GM12878 (cell line): ENCODE data around the gene BCR. TPM values are rescaled to one million over a fixed set of nuclear protein-coding genes. Genes with fewer than 3 reads are reported as not detected.

Experiments
- ATAC-seq: fragments of 200-7000 bp; cut with Tn5 transposase; 3 replicates; pipeline ENCODE4 v1.9.1; 2020; ENCODE audit warnings: mild to moderate bottlenecking, moderate library complexity
- BruUV-seq: library from RNA; stranded (reverse); fragments of 400-500 nt; replicated peaks from 2 replicates; lab custom pipeline; 2021; lab: Mats Ljungman, UMichigan
- CTCF ChIA-PET: fragments of 300-600 bp; sonication (Branson Sonifier 250); formaldehyde crosslinking; extraction: SDS; loops from one replicate; lab custom pipeline; 2021; ENCODE audit warnings: inconsistent platforms; lab: Yijun Ruan, JAX
- POLR2A ChIA-PET: fragments of 350-600 bp; formaldehyde crosslinking; extraction: SDS; loops from one replicate; lab custom pipeline; 2021; ENCODE audit warnings: inconsistent platforms; lab: Charles Lee
- RAD21 ChIA-PET: fragments of 300-600 bp; sonication (Branson Sonifier 250); formaldehyde crosslinking; loops from one replicate; lab custom pipeline; 2023; ENCODE audit warnings: antibody characterized with exemption; ENCODE audit not compliant: unreplicated experiment; lab: Charles Lee
- SMC1A ChIA-PET: fragments of 300-600 bp; sonication (Branson Sonifier 250); formaldehyde crosslinking; loops from one replicate; lab custom pipeline; 2023; ENCODE audit not compliant: unreplicated experiment, uncharacterized antibody; lab: Charles Lee
- DNase-seq: peaks from one replicate; pipeline ENCODE4 v3.0.0-alpha.2; 2011; ENCODE audit warnings: low read depth, low spot score
- FAIRE-seq: peaks from 3 replicates; lab custom pipeline; 2011; peaks lifted over from hg19 to GRCh38; lab: Jason Lieb, UNC
- H2AFZ ChIP-seq: 2 replicates; pipeline ENCODE4 v1.6.0; 2011; ENCODE audit warnings: low read depth, low read length, control low read depth; ENCODE audit not compliant: control insufficient read depth
- H3K27ac ChIP-seq: 2 replicates; pipeline ENCODE4 v1.5.1; 2011; ENCODE audit warnings: control low read depth; ENCODE audit not compliant: control insufficient read depth, insufficient read depth
- H3K27me3 ChIP-seq, 2 experiments: replicated peaks in 1 of 2; 2 replicates each; pipeline versions ENCODE4 v1.6.0 to v1.6.1; 2011; ENCODE audit warnings: low read length in 1 of 2; ENCODE audit not compliant: control insufficient read depth in 2 of 2, insufficient read depth in 2 of 2
- H3K36me3 ChIP-seq, 2 experiments: 2 replicates each; pipeline ENCODE4 v1.5.1; 2011; ENCODE audit warnings: low read length in 1 of 2; ENCODE audit not compliant: control insufficient read depth in 2 of 2, insufficient read depth in 2 of 2
- H3K4me1 ChIP-seq: 2 replicates; pipeline ENCODE4 v1.6.1; 2011; ENCODE audit warnings: mild to moderate bottlenecking, low read length, moderate library complexity, mixed read lengths; ENCODE audit not compliant: control insufficient read depth, insufficient read depth
- H3K4me2 ChIP-seq: 2 replicates; pipeline ENCODE4 v1.6.0; 2011; ENCODE audit warnings: control low read depth; ENCODE audit not compliant: control insufficient read depth, insufficient read depth
- H3K4me3 ChIP-seq: fragments of 200-600 bp; sonication (generic); 2 replicates; pipeline ENCODE4 v1.5.1; 2016
- H3K79me2 ChIP-seq: 2 replicates; pipeline ENCODE4 v1.6.0; 2011; ENCODE audit warnings: low read length; ENCODE audit not compliant: control insufficient read depth, insufficient read depth
- H3K9ac ChIP-seq: 2 replicates; pipeline ENCODE4 v1.8.0; 2011; ENCODE audit warnings: low read length, control low read depth, mixed read lengths; ENCODE audit not compliant: control insufficient read depth, insufficient read depth
- H3K9me3 ChIP-seq: replicated peaks from 3 replicates; pipeline ENCODE4 v1.5.1; 2011; ENCODE audit warnings: mild to moderate bottlenecking, low read length; ENCODE audit not compliant: control insufficient read depth, insufficient read depth
- H4K20me1 ChIP-seq: 2 replicates; pipeline ENCODE4 v1.6.0; 2011; ENCODE audit not compliant: control insufficient read depth, insufficient read depth
- ATF3 ChIP-seq: IDR thresholded peaks from 2 replicates; pipeline ENCODE4 v1.6.1; 2011; ENCODE audit warnings: low read depth, mild to moderate bottlenecking, low read length, moderate library complexity, borderline replicate concordance; ENCODE audit errors: extremely low read depth
- EP300 ChIP-seq, 2 experiments: fragments of 150-350 bp in 1 of 2; IDR thresholded peaks; 2 replicates each; pipeline ENCODE4 v1.6.1; 2011 to 2012; ENCODE audit warnings: low read depth in 2 of 2, low read length in 2 of 2, borderline replicate concordance in 1 of 2, improper control_type of control experiment in 1 of 2, inconsistent platforms in 1 of 2; ENCODE audit not compliant: control insufficient read depth in 1 of 2
- IRF4 ChIP-seq: IDR thresholded peaks from 2 replicates; pipeline ENCODE4 v1.6.1; 2011; ENCODE audit warnings: low read depth, low read length
- JUNB ChIP-seq: IDR thresholded peaks from 2 replicates; pipeline ENCODE4 v1.6.1; 2016; ENCODE audit warnings: antibody characterized with exemption, mild to moderate bottlenecking
- MAX ChIP-seq: IDR thresholded peaks from 2 replicates; pipeline ENCODE4 v1.6.1; 2012; ENCODE audit warnings: low read depth, low read length, improper control_type of control experiment
- NFYB ChIP-seq: IDR thresholded peaks from 2 replicates; pipeline ENCODE4 v1.6.1; 2011; ENCODE audit warnings: low read depth, mild to moderate bottlenecking, low read length, improper control_type of control experiment, moderate library complexity; ENCODE audit not compliant: insufficient read depth
- SMC3 ChIP-seq: IDR thresholded peaks from 2 replicates; pipeline ENCODE4 v1.6.1; 2011; ENCODE audit warnings: low read length, improper control_type of control experiment, borderline replicate concordance
- TCF7 ChIP-seq: IDR thresholded peaks from 2 replicates; pipeline ENCODE4 v1.6.1; 2014; ENCODE audit warnings: antibody characterized with exemption, borderline replicate concordance
- USF2 ChIP-seq: IDR thresholded peaks from 2 replicates; pipeline ENCODE4 v1.6.1; 2011; ENCODE audit warnings: low read depth, low read length, improper control_type of control experiment, borderline replicate concordance
- ZBTB33 ChIP-seq: fragments of 450-650 bp; IDR thresholded peaks from 2 replicates; pipeline ENCODE4 v1.6.1; 2017; ENCODE audit warnings: mild to moderate bottlenecking
- ZNF687 ChIP-seq: fragments of 450-650 bp; IDR thresholded peaks from 2 replicates; pipeline ENCODE4 v1.6.1; 2017; ENCODE audit warnings: mild to moderate bottlenecking, moderate library complexity
- ZZZ3 ChIP-seq: IDR thresholded peaks from 2 replicates; pipeline ENCODE4 v1.6.1; 2011; ENCODE audit warnings: low read depth; ENCODE audit not compliant: control insufficient read depth, insufficient read length
- in situ Hi-C: fragments of 300-500 bp; cut with MboI; formaldehyde crosslinking; loops from 9 replicates; pipeline ENCODE4 v1.14.3; 2018; ENCODE audit warnings: mixed read lengths
- intact Hi-C: fragments of 100-400 bp; cut with micrococcal nuclease; formaldehyde crosslinking; loops from one replicate; pipeline ENCODE4 v1.14.2; 2022; ENCODE audit not compliant: unreplicated experiment
- polyA plus RNA-seq, 11 experiments: library from polyadenylated mRNA; depleted of rRNA in 4 of 11; unstranded in 6 of 11; stranded (reverse) in 5 of 11; fragments of >200 nt; fragmentation: Nextera tagmentation in 4 of 11; fragmentation: Illumina TruSeq in 1 of 11; extraction: Ambion mirVana in 4 of 11; extraction: Trizol in 1 of 11; gene quantifications; 1 replicate in 1 of 11; 2 replicates in 10 of 11; pipeline versions ENCODE4 v1.2.1 to v1.2.3, GENCODE V29; 2011 to 2016; ENCODE audit warnings: inconsistent platforms in 2 of 11, missing spikeins in 2 of 11, low read depth in 1 of 11
- total RNA-seq, 4 experiments: library from RNA; depleted of rRNA in 3 of 4; stranded (reverse); fragments of >200 nt in 3 of 4; fragmentation: Illumina TruSeq in 1 of 4; extraction: Trizol in 1 of 4; gene quantifications; 2 replicates each; pipeline versions ENCODE4 v1.2.1 to v1.2.3, GENCODE V29; 2013 to 2021

BCR gene
- total and polyA plus RNA-seq, 10 of the 15 experiments (the other 5 are each of a cell fraction or from before 2014, with no cell fraction given) = 1.7 to 64.7 (median 18.4) TPM

- no peak for FAIRE-seq
- CTCF ChIA-PET = no interaction called here
- H4K20me1 ChIP-seq = no peaks in the 10 kb centered on the region
- ATAC-seq = no peak
- DNase-seq = no peak
- H3K27ac ChIP-seq = no peak overlapping the region
- H2AFZ ChIP-seq = no peak overlapping the region
- no peak for TF ChIP-seq NFYB
- TF ChIP-seq JUNB = no peak
- no peak for TF ChIP-seq SMC3
- no peak for TF ChIP-seq ZZZ3
- no peak for TF ChIP-seq ZBTB33
- TF ChIP-seq TCF7 = no peak
- TF ChIP-seq IRF4 = no peak
- no peak for TF ChIP-seq ZNF687
- no peak for TF ChIP-seq EP300 (IDR thresholded peaks at IDR 0.05; ENCODE audit: borderline replicate concordance in 1 of 2, control insufficient read depth in 1 of 2, low read depth in 2 of 2, low read length in 2 of 2)
- no peak for TF ChIP-seq USF2
- TF ChIP-seq ATF3 = no peak
- TF ChIP-seq MAX = no peak
- no peaks in the 10 kb centered on the region for H3K4me1 ChIP-seq
- BruUV-seq = no TSS peak
- no peaks in the 10 kb centered on the region for H3K9me3 ChIP-seq
- intact Hi-C loops (no loop called here), in situ Hi-C loops (no loop called here)
- H3K27me3 ChIP-seq = peaks cover 0 to 2% of the 10 kb centered on the region in 2 experiments; a peak in 3 of 4 replicates
- RAD21 ChIA-PET = no interaction called here
- no peak overlapping the region for H3K9ac ChIP-seq
- H3K36me3 ChIP-seq = no peaks in the 10 kb centered on the region
- no peak overlapping the region for H3K4me3 ChIP-seq
- SMC1A ChIA-PET = no interaction called here
- H3K79me2 ChIP-seq = no peaks in the 10 kb centered on the region
- H3K4me2 ChIP-seq = no peak overlapping the region
- POLR2A ChIA-PET = no interaction called here
Measured at GRCh38 chr22:23361676-23362075, 181.4 kb downstream of the BCR start.
